ENCODE measurements around the gene MAS1. TPM values are rescaled to one million over a fixed set of nuclear protein-coding genes. Genes with fewer than 3 reads are reported as not detected.

MAS1 gene
- total RNA-seq, 5 donors from 2014 or later (not counting 1 experiment from before 2014, with no cell fraction given) = not detected

DNA sequence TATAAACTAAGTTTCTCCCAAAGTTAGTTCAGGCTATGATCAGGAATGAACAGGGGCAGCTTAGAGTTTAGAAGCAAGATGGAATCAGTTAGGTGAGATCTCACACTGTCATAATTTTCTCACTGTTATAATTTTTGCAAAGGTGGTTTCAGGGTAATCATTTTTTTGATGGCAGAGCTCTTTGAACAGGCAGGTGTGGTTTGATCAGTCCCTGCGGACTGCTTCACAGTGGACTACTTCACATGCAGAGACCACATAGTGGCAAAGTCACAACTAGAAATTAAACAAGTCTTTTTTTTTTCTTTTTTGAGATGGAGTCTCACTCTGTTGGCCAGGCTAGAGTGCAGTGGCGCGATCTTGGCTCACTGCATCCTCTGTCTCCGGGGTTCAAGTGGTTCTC, 6.8 kb downstream of the MAS1 start:
- DNase-seq (no peak), ATAC-seq (replicated peaks in 1 of 4) (no peak)
- Mint-ChIP-seq H3K4me3 (no peak overlapping the region), H3K27ac (no peak overlapping the region), H3K9me3 (no peaks in the 10 kb centered on the region), H3K4me1 (no peaks in the 10 kb centered on the region), H3K36me3 (no peaks in the 10 kb centered on the region), H3K27me3 (peaks cover 5 to 15% of the 10 kb centered on the region in 2 donors)
- CTCF ChIA-PET = no interaction called here
- Histone ChIP-seq H3K9me3 (no peaks in the 10 kb centered on the region), H3K27ac (ENCODE audit: low read length) (no peak overlapping the region), H3K4me3 (ENCODE audit: control insufficient read depth in 1 of 2, extremely low read depth in 1 of 2, low read length in 1 of 2) (no peak overlapping the region), H3K27me3 (replicated peaks in 1 of 2; ENCODE audit: control insufficient read depth in 2 of 2, extremely low read depth in 1 of 2, insufficient read depth in 2 of 2, low read length in 1 of 2) (peaks cover 0 to 10% of the 10 kb centered on the region in 2 experiments), H3K36me3 (ENCODE audit: control insufficient read depth in 2 of 2, extremely low read depth in 1 of 2, insufficient read depth in 1 of 2, low read length in 1 of 2) (no peaks in the 10 kb centered on the region), H3K4me1 (ENCODE audit: control insufficient read depth in 1 of 2, extremely low read depth in 1 of 2, insufficient read depth in 2 of 2, low read length in 2 of 2) (no peaks in the 10 kb centered on the region)
- WGBS (ENCODE audit: insufficient coverage) = 84% methylated on average over 3 of the region's 4 CpGs
- POLR2A ChIA-PET = no interaction called here

DNA sequence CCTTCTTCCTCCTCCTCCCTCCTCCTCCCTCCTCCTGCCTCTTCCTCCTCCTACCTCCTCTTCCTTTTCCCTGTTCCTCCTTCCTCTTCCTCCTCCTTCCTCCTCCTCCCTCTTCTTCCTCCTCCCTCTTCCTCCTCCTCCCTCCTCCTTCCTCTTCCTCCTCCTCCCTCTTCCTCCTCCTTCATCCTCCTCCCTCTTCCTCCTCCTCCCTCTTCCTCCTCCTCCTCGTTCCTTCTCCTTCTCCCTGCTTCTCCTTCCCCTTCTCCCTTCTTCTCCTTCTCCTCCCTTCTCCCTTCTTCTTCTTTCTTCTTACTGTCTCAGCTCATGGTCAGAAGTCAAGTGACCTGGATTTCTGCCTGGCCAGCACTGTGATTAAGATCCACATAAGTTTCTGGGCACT, 7.7 kb downstream of the MAS1 start:
- H3K36me3 ChIP-seq (ENCODE audit: control insufficient read depth in 2 of 2, extremely low read depth in 1 of 2, insufficient read depth in 1 of 2, low read length in 1 of 2) = no peaks in the 10 kb centered on the region
- WGBS (ENCODE audit: insufficient coverage) = 50% methylated on average over 1 of the region's 1 CpG
- no peak overlapping the region for H3K4me3 Mint-ChIP-seq
- ChIA-PET CTCF (no interaction called here), POLR2A (no interaction called here)
- DNase-seq (no peak), ATAC-seq (replicated peaks in 1 of 4) (no peak)
- H3K4me1 Mint-ChIP-seq = no peaks in the 10 kb centered on the region
- no peak overlapping the region for H3K27ac Mint-ChIP-seq
- H3K27me3 ChIP-seq (replicated peaks in 1 of 2; ENCODE audit: control insufficient read depth in 2 of 2, extremely low read depth in 1 of 2, insufficient read depth in 2 of 2, low read length in 1 of 2) = peaks cover 0 to 3% of the 10 kb centered on the region in 2 experiments
- H3K36me3 Mint-ChIP-seq = no peaks in the 10 kb centered on the region
- H3K27me3 Mint-ChIP-seq = peaks cover 5 to 7% of the 10 kb centered on the region in 2 donors
- H3K27ac ChIP-seq (ENCODE audit: low read length) = no peak overlapping the region
- no peaks in the 10 kb centered on the region for H3K9me3 ChIP-seq
- H3K4me3 ChIP-seq (ENCODE audit: control insufficient read depth in 1 of 2, extremely low read depth in 1 of 2, low read length in 1 of 2) = no peak overlapping the region
- H3K9me3 Mint-ChIP-seq = no peaks in the 10 kb centered on the region
- H3K4me1 ChIP-seq (ENCODE audit: control insufficient read depth in 1 of 2, extremely low read depth in 1 of 2, insufficient read depth in 2 of 2, low read length in 2 of 2) = no peaks in the 10 kb centered on the region

DNA sequence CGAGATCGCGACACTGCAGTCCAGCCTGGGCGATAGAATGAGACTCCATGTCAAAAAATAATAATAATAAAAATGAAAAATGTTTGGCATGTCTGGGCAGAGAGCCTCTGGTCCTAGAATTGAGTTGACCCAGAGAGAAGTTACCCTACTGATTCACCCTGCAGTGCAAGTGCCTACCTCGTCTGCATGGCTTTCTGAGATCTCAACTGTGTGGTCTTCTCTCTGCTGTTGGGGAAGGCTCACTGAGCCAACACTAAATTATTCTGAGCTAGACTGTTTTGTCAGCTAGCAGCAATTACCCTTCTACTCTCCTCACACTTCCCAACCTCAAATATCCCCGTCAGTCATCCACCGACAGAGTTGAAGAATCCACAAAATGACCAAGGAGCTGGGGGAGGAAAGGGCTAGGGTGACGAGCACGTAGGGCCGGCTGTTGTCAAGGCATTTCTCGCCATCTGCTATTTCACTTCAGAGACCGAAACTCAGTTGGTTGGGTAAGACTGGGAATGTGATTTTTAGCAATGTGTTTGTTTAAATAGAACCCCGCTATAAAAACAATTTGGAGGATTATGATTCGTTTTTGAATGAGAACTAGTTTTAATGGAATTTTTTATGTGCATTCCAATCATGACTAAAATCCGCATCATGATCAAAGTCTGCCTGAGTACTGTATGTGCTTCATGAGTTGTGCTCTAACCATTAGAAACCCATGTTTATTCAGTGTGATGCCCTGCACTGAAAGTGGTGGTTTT, 9.4 kb downstream of the MAS1 start:
- Mint-ChIP-seq H3K27ac (no peak overlapping the region), H3K4me1 (no peaks in the 10 kb centered on the region), H3K4me3 (no peak overlapping the region), H3K9me3 (no peaks in the 10 kb centered on the region), H3K27me3 (no peaks in the 10 kb centered on the region), H3K36me3 (no peaks in the 10 kb centered on the region)
- Histone ChIP-seq H3K27me3 (replicated peaks in 1 of 2; ENCODE audit: control insufficient read depth in 2 of 2, extremely low read depth in 1 of 2, insufficient read depth in 2 of 2, low read length in 1 of 2) (peaks cover 0 to 3% of the 10 kb centered on the region in 2 experiments), H3K36me3 (ENCODE audit: control insufficient read depth in 2 of 2, extremely low read depth in 1 of 2, insufficient read depth in 1 of 2, low read length in 1 of 2) (no peaks in the 10 kb centered on the region), H3K4me3 (ENCODE audit: control insufficient read depth in 1 of 2, extremely low read depth in 1 of 2, low read length in 1 of 2) (no peak overlapping the region), H3K9me3 (no peaks in the 10 kb centered on the region), H3K27ac (ENCODE audit: low read length) (no peak overlapping the region), H3K4me1 (ENCODE audit: control insufficient read depth in 1 of 2, extremely low read depth in 1 of 2, insufficient read depth in 2 of 2, low read length in 2 of 2) (no peaks in the 10 kb centered on the region)
- ATAC-seq (replicated peaks in 1 of 4) (no peak), DNase-seq (no peak)
- 83% methylated on average over 5 of the region's 15 CpGs for WGBS (ENCODE audit: insufficient coverage)
- ChIA-PET CTCF (no interaction called here), POLR2A (interaction anchor here in 1 of 2 donors (0.6 kb wide), 1 partner anchor 18 kb away, joined by 3 read pairs; no protein-coding TSS in a partner anchor)

DNA sequence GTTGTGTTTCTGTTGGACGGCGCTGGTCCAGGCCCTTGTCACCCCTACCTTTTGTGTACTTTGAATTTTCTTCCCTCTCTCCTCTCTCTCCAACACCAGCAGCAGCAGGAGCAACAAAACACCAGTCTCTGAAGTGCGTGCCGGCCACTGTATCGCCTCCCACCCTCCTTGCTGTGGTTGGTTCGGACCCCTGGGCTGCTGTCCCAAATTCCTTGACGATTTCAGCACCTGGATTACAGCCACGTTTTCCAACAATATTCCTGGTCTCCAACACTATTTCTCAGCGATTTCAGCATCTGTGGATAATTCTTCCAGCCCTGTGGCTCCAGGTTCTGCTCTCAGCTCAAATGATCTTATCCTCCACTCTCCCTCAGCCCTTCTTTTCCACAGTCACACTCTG, 11.8 kb downstream of the MAS1 start:
- no peaks in the 10 kb centered on the region for H3K27me3 Mint-ChIP-seq
- POLR2A ChIA-PET = no interaction called here

DNA sequence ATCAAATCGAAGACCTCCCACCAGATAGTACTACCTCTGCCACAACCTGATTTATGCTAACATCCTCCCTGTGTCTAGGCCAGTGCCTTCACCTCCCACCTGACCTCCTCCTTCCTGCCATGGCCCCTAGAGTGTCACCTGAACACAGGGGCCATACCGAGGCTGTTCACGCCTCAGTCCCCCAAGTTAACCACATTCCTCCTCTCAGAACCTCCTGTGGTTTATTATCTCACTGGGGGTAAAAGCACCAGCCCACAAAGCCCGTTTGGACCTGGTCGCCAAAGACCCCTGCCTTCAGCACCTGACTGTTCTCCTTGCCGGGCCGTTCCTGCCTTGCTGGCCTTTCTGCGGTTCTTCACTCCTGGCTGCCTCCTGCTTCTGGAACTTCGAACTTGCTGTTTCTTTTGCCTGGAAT, 13.7 kb downstream of the MAS1 start:
- Histone ChIP-seq H3K27ac (ENCODE audit: low read length) (no peak overlapping the region), H3K4me3 (ENCODE audit: control insufficient read depth in 1 of 2, extremely low read depth in 1 of 2, low read length in 1 of 2) (no peak overlapping the region), H3K27me3 (replicated peaks in 1 of 2; ENCODE audit: control insufficient read depth in 2 of 2, extremely low read depth in 1 of 2, insufficient read depth in 2 of 2, low read length in 1 of 2) (peaks cover 0 to 3% of the 10 kb centered on the region in 2 experiments), H3K36me3 (ENCODE audit: control insufficient read depth in 2 of 2, extremely low read depth in 1 of 2, insufficient read depth in 1 of 2, low read length in 1 of 2) (no peaks in the 10 kb centered on the region), H3K9me3 (no peaks in the 10 kb centered on the region), H3K4me1 (ENCODE audit: control insufficient read depth in 1 of 2, extremely low read depth in 1 of 2, insufficient read depth in 2 of 2, low read length in 2 of 2) (no peaks in the 10 kb centered on the region)
- ChIA-PET POLR2A (no interaction called here), CTCF (no interaction called here)
- 53% methylated on average over 9 of the region's 9 CpGs for WGBS (ENCODE audit: insufficient coverage)
- Mint-ChIP-seq H3K9me3 (no peaks in the 10 kb centered on the region), H3K27me3 (no peaks in the 10 kb centered on the region), H3K27ac (no peak overlapping the region), H3K4me3 (no peak overlapping the region), H3K36me3 (no peaks in the 10 kb centered on the region), H3K4me1 (no peaks in the 10 kb centered on the region)
- no peak for DNase-seq
- no peak for ATAC-seq (replicated peaks in 1 of 4)

More for the DNA sequence above, 11.8 kb downstream of the MAS1 start:
- H3K9me3 ChIP-seq = no peaks in the 10 kb centered on the region
- H3K4me3 ChIP-seq (ENCODE audit: control insufficient read depth in 1 of 2, extremely low read depth in 1 of 2, low read length in 1 of 2) = no peak overlapping the region
- ATAC-seq (replicated peaks in 1 of 4) (no peak), DNase-seq (no peak)
- no peaks in the 10 kb centered on the region for H3K27me3 ChIP-seq (replicated peaks in 1 of 2; ENCODE audit: control insufficient read depth in 2 of 2, extremely low read depth in 1 of 2, insufficient read depth in 2 of 2, low read length in 1 of 2)
- H3K27ac Mint-ChIP-seq = no peak overlapping the region
- H3K4me3 Mint-ChIP-seq = no peak overlapping the region
- no peaks in the 10 kb centered on the region for H3K4me1 Mint-ChIP-seq
- 79% methylated on average over 7 of the region's 9 CpGs for WGBS (ENCODE audit: insufficient coverage)
- CTCF ChIA-PET = no interaction called here
- no peaks in the 10 kb centered on the region for H3K9me3 Mint-ChIP-seq
- no peaks in the 10 kb centered on the region for H3K36me3 ChIP-seq (ENCODE audit: control insufficient read depth in 2 of 2, extremely low read depth in 1 of 2, insufficient read depth in 1 of 2, low read length in 1 of 2)
- H3K4me1 ChIP-seq (ENCODE audit: control insufficient read depth in 1 of 2, extremely low read depth in 1 of 2, insufficient read depth in 2 of 2, low read length in 2 of 2) = no peaks in the 10 kb centered on the region
- no peak overlapping the region for H3K27ac ChIP-seq (ENCODE audit: low read length)
- no peaks in the 10 kb centered on the region for H3K36me3 Mint-ChIP-seq

DNA sequence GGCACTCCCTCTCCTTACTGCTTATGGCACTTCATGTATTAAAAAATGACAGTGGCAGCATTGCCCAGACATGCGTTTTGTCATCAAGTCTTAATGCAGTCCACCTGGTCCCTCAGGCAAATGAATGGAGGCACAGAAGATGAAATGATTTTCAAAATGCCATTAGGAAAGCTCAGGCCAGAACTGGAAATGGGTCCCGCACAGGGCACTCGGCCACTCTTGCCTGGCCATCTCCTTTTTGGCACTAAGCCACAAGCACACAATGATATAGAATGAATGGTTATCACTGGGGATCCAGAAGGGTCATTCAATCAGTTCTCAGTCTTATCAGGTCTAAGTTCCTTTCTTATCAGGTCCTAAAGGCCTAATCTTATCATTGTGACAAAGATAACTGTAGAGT, 15.6 kb downstream of the MAS1 start:
- H3K4me3 ChIP-seq (ENCODE audit: control insufficient read depth in 1 of 2, extremely low read depth in 1 of 2, low read length in 1 of 2) = no peak overlapping the region
- CTCF ChIA-PET = no interaction called here
- POLR2A ChIA-PET = interaction anchor here in 1 of 2 donors (0.6 kb wide), 1 partner anchor 68 kb away, joined by 3 read pairs; no protein-coding TSS in a partner anchor
- Mint-ChIP-seq H3K4me1 (no peaks in the 10 kb centered on the region), H3K27ac (no peak overlapping the region), H3K4me3 (no peak overlapping the region), H3K36me3 (no peaks in the 10 kb centered on the region), H3K27me3 (peaks cover 10% of the 10 kb centered on the region in 2 donors), H3K9me3 (no peaks in the 10 kb centered on the region)
- DNase-seq = no peak
- no peaks in the 10 kb centered on the region for H3K9me3 ChIP-seq
- 91% methylated on average over 1 of the region's 3 CpGs for WGBS (ENCODE audit: insufficient coverage)
- H3K36me3 ChIP-seq (ENCODE audit: control insufficient read depth in 2 of 2, extremely low read depth in 1 of 2, insufficient read depth in 1 of 2, low read length in 1 of 2) = no peaks in the 10 kb centered on the region
- no peak overlapping the region for H3K27ac ChIP-seq (ENCODE audit: low read length)
- ATAC-seq (replicated peaks in 1 of 4) = no peak
- no peaks in the 10 kb centered on the region for H3K4me1 ChIP-seq (ENCODE audit: control insufficient read depth in 1 of 2, extremely low read depth in 1 of 2, insufficient read depth in 2 of 2, low read length in 2 of 2)
- H3K27me3 ChIP-seq (replicated peaks in 1 of 2; ENCODE audit: control insufficient read depth in 2 of 2, extremely low read depth in 1 of 2, insufficient read depth in 2 of 2, low read length in 1 of 2) = peaks cover 0 to 4% of the 10 kb centered on the region in 2 experiments
